Stimulated activated CD8-positive, alpha-beta memory T cell treated with anti-CD3 and anti-CD28 coated beads, Interleukin-7, amount 100 ng/mL, for 48 hours (primary cell): ENCODE measurements around the gene RASA3.

Experiments
- DNase-seq, 2 donors: peaks; one replicate each; pipeline ENCODE4 v3.0.0-alpha.2; 2020; ENCODE audit warnings: low read depth in 1 of 2; ENCODE audit errors: extremely low read depth in 1 of 2

RASA3 gene

GRCh38 chr13:113930671-113931637 is 201.5 kb downstream of the RASA3 start:
- peak; percentile 44 to 51 for DNase-seq

GRCh38 chr13:113929628-113930615 is 202.5 kb downstream of the RASA3 start:
- no peak for DNase-seq

GRCh38 chr13:113928685-113929627 is 203.5 kb downstream of the RASA3 start:
- no peak for DNase-seq
